Stimulated activated CD4-positive, alpha-beta T cell treated with anti-CD3 and anti-CD28 coated beads, Interleukin-2, amount 100 ng/mL, for 4 hours (primary cell): ENCODE data around the gene ATF2.
"Not testable (repeated sequence)": the region's sequence is repeated elsewhere in the genome, so short reads cannot be mapped to it uniquely, and the experiment has no call there.

Source experiments
- DNase-seq: peaks from one replicate; pipeline ENCODE4 v3.0.0-alpha.2; 2020; ENCODE audit warnings: low read depth

The ATF2 gene

DNA sequence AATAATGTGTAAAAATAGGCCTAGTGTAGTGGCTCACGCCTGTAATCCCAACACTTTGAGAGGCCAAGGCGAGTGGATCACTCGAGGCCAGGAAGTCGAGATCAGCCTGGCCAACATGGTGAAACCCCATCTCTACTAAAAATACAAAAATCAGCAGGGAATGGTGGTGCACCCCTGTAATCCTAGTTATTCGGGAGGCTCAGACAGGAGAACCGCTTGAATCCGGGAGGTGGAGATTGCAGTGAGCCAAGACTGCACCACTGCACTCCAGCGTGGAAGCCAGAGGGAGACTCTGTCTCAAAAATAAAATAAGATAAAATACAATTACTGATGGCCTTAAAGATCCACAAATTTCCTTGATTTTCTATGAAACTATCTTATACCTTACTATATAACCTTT lies 3.8 kb downstream of the ATF2 start:
- DNase-seq, result no peak

GRCh38 chr2:175158894-175159293 lies 9.1 kb downstream of the ATF2 start:
- DNase-seq, result no peak

DNA sequence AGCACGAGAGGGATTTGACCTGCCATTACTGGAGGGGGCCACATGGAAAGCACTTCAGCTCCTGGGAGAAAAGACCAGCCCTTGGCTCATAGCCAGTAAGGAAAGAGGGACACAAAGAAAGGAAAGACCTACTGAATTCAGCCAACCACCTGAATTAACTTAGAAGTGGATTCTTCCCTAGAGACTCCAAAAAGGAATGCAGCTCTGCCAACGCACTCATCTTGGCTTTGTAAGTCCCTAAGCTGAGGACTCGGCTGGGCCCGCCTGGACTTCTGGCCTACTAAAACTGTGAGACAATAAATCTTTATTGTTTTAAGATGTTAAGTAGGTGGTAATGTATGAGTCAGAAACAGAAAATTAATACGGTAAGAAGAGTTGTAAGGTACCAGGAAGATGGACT lies 11.5 kb downstream of the ATF2 start:
- no peak for DNase-seq

DNA sequence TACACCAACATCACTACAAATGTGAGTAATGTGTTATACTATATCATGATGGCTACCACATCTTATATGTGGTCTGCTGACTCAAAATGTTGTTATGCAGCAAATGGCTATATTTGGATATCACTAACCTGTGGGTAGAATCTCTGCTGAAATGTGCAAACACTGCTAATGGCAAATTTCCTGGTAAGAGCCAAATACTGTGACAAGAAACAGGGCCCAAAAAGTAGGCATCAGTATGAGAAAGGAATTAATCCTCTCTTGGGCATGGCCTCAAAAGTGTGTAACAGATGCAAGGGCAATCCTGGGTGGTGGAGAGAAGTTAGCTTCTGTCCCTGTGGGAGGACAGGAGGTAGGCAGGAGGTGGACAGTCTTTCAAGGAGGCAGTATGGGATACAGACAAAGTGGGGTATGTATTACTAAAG lies 13.3 kb downstream of the ATF2 start:
- DNase-seq, result no peak

DNA sequence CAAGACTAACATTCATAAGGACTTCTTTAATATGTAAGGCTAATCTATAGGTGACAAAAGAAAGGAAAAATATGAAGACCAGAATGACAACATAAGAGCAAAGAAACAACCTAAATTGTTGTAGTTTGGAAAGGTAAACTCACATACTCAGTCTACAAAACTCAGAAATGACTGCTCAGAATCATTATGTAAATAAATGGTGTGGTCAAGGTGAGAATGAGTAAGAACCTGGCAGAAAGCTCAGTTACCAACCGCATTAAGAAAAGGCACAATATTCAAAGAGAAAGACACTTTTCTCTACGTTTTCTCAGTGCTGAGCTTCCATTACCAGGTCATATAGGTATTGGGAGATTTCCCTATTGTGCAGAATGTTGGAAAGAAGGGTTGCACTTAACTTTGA lies 15.8 kb downstream of the ATF2 start:
- DNase-seq, result no peak

GRCh38 chr2:175151791-175152190 lies 16.2 kb downstream of the ATF2 start:
- no peak for DNase-seq

DNA sequence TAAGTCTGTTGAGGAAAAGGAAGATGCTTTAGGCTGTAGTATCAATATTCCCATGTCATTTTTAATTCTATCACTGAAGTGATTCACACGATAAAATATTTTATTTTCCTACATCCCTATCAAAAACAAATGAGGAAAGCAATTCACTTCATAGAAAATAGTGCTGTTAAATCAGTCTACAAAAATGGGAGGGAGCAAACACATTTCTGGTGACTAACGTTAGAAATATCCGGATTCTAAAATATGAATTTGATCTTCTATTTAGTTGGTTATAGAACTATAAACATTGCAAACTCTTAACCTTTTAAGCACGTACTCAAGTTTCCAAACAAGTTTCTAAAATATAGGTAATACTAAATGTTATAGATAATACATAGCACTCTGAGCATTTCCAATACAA lies 20.8 kb downstream of the ATF2 start:
- no peak for DNase-seq

DNA sequence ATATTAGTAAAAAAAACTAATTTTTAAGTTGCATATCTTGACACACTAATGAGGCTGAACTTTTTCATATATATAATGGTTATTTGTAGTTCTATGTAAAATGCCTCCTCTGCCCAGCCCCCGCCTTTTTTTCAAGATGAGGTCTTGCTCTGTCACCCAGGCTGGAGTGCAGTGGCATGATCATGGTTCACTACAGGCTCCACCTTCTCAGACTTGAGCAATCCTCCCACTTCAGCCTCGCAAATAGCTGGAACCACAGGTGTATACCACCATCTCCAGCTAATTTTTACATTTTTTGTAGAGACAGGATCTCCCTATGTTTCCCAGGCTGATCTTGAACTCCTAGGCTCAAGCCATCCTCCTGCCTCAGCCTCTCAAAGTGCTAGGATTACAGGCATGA lies 24.3 kb downstream of the ATF2 start:
- no peak for DNase-seq

DNA sequence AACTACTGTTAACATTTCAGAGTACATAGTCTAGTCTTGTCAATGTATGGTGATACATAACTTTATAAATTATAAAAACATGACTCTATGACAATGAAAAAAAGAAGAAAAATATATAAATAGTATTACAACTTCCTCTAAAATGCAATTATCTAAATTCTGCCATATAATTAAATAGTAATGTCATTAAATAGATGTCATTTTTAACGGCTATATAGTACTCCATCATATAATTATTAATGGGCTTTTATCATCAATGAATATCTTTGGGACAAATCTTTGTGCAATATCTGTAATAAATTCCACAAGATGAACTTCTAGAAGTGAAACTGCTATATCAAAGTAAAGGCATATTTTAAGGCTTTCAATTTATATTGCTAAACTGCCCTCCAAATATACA lies 24.8 kb downstream of the ATF2 start:
- DNase-seq, result no peak

DNA sequence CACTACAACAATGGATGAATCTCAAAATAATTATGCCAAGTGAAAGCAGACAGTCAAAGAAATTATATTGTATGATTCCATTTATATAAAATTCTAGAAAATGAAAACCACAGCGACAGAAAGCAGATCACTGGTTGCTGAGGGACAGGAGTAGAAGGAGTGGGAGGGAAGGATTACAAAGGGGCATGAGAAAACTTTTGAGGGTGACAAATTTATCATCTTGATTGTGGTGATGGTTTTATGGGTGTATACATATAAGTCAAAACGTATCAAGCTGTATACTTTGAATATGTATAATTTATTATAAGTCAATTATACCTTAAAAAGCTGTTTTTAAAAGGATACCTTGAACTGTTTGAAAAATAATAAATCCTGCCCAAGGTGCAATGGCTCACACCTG lies 27.7 kb downstream of the ATF2 start:
- no peak for DNase-seq

DNA sequence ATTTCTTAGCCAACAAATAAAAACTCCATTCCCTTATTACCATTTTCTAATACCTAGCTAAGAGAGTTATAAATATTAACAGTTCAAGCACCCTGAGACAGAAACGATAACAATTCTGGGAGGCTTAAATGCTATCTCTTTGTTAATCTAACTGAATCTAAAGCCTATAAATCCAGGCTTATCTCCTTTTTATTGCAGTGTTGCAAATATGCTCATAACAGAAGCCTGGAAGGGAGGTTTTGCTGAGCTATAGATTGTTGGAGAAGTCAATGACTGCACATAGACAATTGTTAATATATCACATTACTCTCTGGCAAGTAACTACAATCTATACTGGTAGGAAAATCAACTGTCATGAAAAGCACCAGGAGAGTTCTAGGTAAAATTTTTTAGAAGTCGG lies 30.2 kb downstream of the ATF2 start:
- no peak for DNase-seq

DNA sequence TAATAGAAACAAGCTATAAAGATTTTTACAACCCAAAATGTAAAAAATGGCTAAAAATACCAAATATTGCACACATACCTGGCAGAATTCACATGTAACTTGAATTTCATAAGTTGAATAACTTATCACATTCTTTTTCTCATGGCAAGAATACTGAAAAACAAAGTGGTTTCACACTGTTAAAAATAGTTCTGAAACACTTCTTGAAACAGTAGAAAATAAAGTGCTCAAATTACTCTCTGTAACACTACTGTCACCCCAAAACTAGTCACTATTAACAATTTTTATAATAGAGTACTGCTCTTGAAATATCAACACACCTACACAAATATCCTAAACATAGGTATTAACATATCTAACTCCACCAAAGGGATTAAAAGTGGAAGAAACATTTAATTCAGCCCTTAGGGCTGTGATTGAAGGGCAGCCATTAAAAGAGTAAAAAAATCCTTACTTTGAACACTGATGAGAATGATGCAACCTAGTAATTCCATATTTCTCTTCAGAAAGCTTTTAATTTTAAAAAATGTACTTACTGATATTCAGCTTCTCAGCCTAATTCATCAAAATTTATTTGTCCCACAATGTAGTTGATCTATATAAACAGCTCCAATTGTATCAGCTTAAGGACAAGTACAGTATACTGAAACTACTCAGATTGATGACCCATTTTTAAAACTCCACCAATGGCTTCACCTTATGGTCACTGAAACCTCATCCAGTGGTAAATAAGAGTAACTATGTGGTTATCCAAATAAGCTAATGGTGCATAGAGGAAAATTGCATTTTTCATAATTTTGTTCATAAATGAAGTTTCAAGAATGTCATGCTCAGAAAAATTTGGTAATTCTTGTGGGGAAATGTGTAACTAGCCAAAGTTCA lies 31.4 kb downstream of the ATF2 start:
- DNase-seq, result no peak

DNA sequence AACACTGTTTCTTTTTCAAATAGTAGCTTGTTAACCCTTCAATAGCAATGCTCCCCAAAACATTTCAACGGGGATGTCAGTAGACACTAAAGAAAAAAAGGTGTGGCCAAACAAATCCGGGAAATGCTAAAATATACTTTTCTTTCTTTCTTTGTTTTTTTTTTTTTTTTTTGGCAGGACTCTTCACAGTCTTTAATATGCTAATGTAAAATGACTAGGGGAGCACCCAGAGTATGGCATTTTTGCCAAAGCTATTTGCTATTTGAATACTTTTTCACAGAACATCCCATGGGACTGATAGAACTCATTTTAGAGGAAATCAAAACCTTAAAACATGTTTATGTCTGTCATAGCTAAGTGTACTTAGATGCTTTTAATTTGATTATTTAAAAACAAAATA lies 32.1 kb downstream of the ATF2 start:
- no peak for DNase-seq

GRCh38 chr2:175135177-175135576 lies 32.8 kb downstream of the ATF2 start:
- DNase-seq, result no peak

DNA sequence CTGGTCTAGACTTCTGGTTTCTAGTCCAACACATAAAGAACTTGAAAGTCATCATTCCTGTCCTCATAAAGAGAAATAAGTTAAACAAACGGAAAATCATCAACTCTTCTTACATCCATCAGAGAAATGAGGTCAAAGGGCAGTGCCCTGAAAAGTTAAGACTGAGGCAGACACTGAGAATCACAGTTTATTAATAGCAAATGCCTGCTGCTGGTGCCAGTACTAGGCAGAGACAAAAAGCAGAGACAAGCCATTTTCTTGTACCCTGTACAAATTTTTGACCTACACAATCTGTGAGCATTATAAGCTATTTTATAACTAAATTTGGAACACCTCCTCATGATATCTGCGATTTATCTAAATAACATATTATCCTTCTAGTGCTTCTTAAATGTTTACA lies 36.8 kb downstream of the ATF2 start:
- DNase-seq, result no peak

GRCh38 chr2:175126661-175127060 lies 41.3 kb downstream of the ATF2 start:
- no peak for DNase-seq

DNA sequence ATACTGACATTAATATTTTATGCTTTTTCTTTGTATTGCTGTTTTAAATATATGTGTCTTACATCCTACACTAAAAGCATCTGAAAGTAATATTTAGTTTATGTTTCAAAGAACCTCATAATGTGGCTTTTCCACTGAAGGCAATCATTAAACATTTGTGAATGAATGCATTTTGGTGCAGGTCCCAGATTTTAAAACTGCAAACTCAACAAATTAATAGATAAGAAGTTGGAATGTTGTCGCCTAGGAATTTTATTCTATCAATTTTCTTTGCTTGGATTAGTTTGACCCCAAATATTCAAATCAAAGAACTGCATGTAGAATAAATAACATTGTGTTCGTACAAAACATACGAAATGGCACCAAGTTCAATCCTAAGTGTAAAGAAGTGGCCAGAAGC lies 44.7 kb downstream of the ATF2 start:
- no peak for DNase-seq

GRCh38 chr2:175111200-175111657 lies 56.8 kb downstream of the ATF2 start:
- DNase-seq, result no peak

- DNase-seq, result not testable (repeated sequence)
Observed at GRCh38 chr2:175108091-175108490, 59.9 kb downstream of the ATF2 start.

DNA sequence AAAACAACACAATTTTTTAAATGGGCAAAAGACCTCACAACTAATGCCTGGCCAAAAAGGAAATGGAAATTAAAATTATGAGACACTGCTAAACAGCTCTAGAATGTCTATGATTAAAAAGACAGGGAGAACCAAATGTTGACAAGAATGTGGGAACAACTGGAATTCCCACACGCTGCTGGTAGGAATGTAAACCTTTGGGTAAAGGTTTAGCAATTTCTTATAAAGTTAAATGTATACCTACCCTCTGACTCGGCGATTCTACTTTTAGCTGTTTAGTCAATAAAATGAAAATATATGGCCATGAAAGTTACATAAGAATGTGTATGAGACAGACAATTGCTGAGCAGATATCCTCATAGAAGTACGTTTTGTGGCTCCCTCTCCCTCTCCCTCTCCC lies 60.9 kb downstream of the ATF2 start:
- no peak for DNase-seq

DNA sequence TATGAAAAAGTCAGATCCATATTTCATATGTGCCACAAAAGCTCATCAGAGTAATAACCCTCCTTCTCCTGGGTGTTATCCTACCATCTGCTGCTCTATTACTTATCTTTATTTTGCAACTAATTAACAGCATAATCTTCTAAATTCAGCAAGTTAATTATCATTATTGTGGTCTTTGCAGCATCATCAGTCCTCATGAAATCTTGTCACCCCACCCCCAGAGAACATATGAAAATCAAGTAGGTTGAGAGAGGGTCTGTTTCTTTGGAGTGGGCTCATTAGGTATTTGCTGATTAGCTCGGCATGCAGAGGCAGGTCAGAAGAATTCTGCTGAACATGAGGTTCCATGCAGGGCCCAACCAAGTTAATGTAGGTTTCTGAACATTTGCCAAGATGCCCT lies 64.8 kb downstream of the ATF2 start:
- no peak for DNase-seq

GRCh38 chr2:175101514-175101913 lies 66.5 kb downstream of the ATF2 start:
- DNase-seq, result no peak

DNA sequence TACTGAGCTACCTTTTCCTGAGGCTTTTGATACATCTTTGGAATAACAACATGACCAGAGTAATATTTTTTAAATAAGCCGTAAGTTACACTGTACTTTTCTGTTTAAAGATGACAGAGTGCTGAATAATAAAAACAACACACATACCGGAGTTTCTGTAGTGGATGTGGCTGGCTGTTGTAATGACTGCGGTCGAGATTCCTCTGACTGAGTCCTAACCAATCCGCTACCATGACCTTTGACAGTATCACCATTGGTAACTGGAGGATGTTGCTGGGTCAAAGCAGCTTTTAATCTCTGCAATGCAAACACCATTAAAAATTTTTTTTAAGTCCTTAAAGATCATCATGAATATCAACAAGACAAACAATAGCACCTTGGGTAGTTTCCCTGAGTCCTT lies 70.7 kb downstream of the ATF2 start:
- no peak for DNase-seq

GRCh38 chr2:175084117-175084516 lies 83.9 kb downstream of the ATF2 start:
- not testable (repeated sequence) for DNase-seq
